ENCODE results near the gene MTUS2. TPM values are rescaled to one million over a fixed set of nuclear protein-coding genes. Genes with fewer than 3 reads are reported as not detected.

MTUS2 gene
- total RNA-seq, 1 donor from 2014 or later, result 8.9 TPM

- no peak for DNase-seq (ENCODE audit: low spot score in 2 of 2)
- Histone ChIP-seq H3K36me3 (peaks cover 11 to 42% of the 10 kb centered on the region in 2 donors), H3K4me1 (no peaks in the 10 kb centered on the region), H3K27ac (no peak overlapping the region), H3K9me3 (no peaks in the 10 kb centered on the region), H3K27me3 (no peaks in the 10 kb centered on the region), H3K4me3 (no peak overlapping the region)
- intact Hi-C loops (cut with DNase I), result no loop called here
- TF ChIP-seq CTCF (IDR thresholded peaks at IDR 0.05), result no peak
Measured at GRCh38 chr13:29550430-29550988, 730.4 kb downstream of the MTUS2 start.

GRCh38 chr13:29551214-29551613 lies 731.1 kb downstream of the MTUS2 start:
- peaks cover 11 to 42% of the 10 kb centered on the region in 2 donors for H3K36me3 ChIP-seq
- no peaks in the 10 kb centered on the region for H3K4me1 ChIP-seq
- TF ChIP-seq CTCF (IDR thresholded peaks at IDR 0.05), result no peak
- H3K27me3 ChIP-seq, result no peaks in the 10 kb centered on the region
- DNase-seq (ENCODE audit: low spot score in 2 of 2), result no peak
- no peak overlapping the region for H3K4me3 ChIP-seq
- no peak overlapping the region for H3K27ac ChIP-seq
- intact Hi-C loops (cut with DNase I), result no loop called here
- no peaks in the 10 kb centered on the region for H3K9me3 ChIP-seq

Other genes with a start within 250 kb of the MTUS2 start
- 25.0 TPM for gene POMP, start 161.2 kb upstream of the MTUS2 start, total RNA-seq
- 2.8 TPM for gene SLC46A3, start 101.4 kb upstream of the MTUS2 start, total RNA-seq

All from ascending aorta (tissue), 2 donors.